Astrocyte of the cerebellum (primary cell): ENCODE results near the gene NTRK1.

Experiments
- DNase-seq: peaks from one replicate; pipeline ENCODE4 v3.0.0-alpha.2; 2011; ENCODE audit warnings: low read depth
- H3K4me3 ChIP-seq: 2 replicates; pipeline ENCODE4 v1.5.1; 2011; ENCODE audit warnings: mild to moderate bottlenecking, low read depth, low read length, moderate library complexity
- CTCF ChIP-seq: IDR thresholded peaks from 2 replicates; pipeline ENCODE4 v1.5.1; 2012; ENCODE audit warnings: low read length, low read depth, moderate library complexity, mild to moderate bottlenecking; ENCODE audit errors: missing control alignments
- in situ Hi-C: cut with HindIII; loops from 2 replicates; pipeline ENCODE4 v1.10.0; 2017; ENCODE audit warnings: low sequenced_read_pairs

NTRK1 gene

DNA sequence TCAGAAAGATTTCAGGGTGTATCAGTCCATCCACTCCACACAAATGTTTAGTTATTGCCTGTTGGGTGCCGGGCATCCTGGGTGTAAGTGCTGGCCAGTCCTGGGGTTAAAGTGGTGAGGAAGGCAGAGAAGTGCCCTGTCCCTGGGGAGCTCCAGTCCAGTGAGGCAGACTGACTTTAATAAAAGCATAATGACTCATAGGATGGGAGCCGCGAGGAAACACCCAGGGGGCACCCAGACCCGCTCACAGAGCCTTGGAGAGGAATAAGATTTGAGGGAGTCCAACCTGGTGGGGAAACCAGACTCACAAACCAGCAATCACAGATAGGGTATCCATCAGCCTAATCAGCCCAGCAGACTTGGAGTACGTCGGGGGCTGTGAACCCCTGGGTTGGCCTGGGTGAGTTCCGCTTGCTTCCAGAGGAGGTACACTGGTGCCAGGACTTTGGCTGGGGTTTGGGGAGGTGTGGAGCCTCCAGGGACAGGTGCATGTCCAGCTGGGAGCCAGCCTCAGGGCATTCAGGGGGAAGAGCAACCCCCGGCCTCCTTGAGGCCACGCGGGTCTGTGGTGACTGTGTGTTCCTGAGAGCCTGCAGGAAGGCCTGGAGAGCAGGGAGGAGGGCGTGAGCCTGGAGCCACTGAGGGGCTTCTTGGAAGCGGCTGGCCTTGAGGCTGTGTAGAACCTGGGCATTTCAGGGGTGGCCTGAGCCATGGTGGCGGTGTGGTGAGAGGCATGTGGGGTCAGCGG, 36.6 kb downstream of the NTRK1 start:
- TF ChIP-seq CTCF = no peak
- in situ Hi-C loops = no loop called here
- DNase-seq = peak; percentile 22
- H3K4me3 ChIP-seq = no peak overlapping the region

DNA sequence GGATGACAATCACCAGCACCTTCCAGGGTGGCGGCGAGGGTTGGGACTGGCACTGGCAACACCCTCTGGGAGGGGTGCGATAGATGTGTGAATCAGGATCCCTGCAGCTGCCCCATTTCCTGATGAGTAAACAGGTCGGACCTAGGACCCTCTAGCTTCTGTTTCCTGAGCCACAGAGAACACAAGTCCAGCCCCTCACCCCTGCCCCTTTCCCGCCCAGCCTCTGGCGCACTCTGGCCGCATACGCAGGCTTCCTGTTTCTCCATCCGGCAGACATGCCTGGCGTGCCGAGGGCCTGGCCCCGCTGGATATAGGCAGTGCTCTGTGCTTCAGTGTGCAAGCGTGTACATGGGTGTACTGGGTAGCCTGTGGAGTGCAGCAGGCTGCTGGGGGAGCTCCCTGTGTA, 37.5 kb downstream of the NTRK1 start:
- in situ Hi-C loops = no loop called here
- TF ChIP-seq CTCF = no peak
- no peak for DNase-seq
- H3K4me3 ChIP-seq = no peak overlapping the region

DNA sequence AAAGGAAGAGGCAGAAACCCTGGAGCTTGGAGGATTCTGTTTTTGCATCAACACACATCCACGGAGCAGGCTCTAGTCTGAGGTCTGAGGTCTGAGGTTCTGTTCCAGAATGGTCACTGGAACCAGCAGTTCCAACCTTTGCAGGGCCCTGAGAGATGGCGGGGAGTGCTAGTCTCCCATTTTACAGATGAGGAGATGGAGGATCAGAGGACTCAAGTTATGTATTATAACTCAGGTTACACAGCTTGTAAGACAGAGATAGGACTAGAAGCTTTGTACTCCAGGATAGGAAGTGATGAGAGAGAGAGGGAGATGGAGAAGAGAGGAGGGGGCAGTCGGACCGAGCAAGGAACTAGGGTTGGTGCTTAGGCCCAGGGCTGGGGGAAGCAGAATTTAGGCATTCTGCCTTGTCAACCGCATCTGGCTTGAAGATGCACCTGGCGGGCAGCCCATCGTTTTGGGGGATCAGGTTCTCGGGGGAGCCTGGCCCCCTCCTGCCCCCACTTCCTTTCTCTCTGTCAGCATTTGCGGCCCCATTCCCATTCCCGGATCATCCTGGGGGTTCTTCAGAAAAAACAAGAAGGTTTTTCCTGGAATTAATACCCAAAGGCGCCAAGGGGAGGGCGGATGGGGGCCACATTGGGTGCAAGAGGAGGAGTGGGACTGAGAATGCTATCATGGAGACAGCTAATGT, 38.5 kb downstream of the NTRK1 start:
- no peak for DNase-seq
- in situ Hi-C loops = no loop called here
- TF ChIP-seq CTCF = no peak
- H3K4me3 ChIP-seq = no peak overlapping the region

DNA sequence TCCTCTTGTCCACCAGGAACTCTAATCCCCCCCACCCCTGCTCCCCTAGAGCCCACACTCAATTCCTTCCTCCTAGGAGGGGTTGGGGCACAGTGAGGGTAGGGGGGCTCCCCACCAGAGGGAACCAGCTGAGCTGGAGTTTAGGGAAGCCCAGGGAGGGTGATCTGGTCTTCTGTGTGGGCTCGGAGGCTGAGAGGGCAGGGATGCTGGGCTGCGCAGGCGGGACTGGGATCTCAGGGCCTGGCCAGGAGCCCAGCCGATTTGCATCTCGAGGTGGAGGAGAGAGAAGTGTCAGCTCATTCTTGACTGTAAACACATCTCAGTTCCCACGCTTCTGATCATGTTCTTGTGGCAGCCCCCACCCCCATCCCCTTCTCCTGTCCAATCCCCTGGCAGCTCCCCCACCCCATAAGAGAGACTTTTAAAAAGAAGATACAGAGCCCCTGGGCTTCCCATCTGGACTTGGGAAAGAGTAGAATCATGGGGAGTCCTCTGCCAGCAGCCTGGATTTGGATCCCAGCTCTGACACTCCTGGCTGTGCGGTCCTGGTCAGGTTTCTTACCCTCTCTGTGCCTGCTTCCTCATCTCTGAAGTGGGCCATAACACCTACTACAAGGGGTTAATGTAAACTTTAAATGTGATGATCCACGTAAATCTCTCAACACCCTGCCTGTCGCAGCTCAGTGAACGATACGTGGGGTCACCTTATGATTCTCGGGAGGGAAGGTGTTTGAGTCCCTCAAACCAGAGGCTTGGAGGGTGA, 39.5 kb downstream of the NTRK1 start:
- in situ Hi-C loops = no loop called here
- TF ChIP-seq CTCF = no peak
- DNase-seq = no peak
- no peak overlapping the region for H3K4me3 ChIP-seq

DNA sequence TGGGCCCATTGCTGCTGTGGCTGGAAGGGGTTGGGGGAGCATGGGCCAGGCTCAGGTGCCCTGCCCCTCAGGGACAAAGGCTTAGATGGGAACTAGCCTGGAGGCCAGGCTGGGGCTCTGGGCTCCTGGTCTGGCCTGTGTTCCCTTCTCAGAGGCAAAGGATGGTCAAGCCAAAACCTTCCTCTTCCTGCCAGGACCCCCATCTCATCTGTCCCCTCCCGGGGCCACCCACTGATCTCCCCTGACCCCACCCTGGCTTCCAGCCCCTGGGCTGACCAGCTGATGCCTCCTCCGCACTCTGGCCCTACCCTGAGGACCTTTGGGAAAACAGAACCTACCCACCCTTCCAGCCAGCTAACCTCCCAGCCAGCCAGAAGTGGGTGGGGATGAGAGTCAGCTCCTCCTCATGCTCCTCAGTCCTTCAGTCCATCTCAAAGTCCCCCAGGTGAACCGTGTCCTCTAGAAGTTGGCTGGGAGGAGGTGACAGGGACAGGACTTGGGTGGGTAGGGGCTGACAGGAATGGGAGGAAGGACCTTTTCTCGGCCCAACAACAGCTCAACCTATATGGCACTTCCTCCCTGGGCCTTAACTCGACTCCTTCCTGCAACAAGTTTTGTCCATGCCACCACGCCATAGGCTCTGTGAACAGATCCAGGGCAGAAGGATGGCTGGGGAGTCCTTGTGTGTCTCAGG, 40.4 kb downstream of the NTRK1 start:
- no peak for TF ChIP-seq CTCF
- in situ Hi-C loops = no loop called here
- H3K4me3 ChIP-seq = no peak overlapping the region
- no peak for DNase-seq

DNA sequence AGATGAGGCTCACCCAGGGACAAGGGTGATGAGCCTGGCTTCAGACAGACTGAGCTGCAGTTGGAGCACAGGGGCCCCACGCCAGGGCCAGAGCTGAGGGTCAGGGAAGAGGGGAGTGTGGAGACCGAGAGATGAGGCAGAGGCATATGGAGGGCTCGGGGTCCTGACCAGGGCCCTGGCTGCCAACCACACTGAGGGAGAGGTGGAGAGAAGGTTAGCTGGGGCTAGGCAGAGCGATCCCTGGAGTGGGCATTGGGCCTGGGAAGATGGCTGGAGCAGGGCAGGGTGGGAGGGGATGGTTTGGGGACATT, 40.9 kb downstream of the NTRK1 start:
- in situ Hi-C loops = no loop called here
- no peak for DNase-seq
- H3K4me3 ChIP-seq = no peak overlapping the region
- no peak for TF ChIP-seq CTCF
